Measurements from ENCODE around the gene CNTNAP1.

CNTNAP1 gene

DNA sequence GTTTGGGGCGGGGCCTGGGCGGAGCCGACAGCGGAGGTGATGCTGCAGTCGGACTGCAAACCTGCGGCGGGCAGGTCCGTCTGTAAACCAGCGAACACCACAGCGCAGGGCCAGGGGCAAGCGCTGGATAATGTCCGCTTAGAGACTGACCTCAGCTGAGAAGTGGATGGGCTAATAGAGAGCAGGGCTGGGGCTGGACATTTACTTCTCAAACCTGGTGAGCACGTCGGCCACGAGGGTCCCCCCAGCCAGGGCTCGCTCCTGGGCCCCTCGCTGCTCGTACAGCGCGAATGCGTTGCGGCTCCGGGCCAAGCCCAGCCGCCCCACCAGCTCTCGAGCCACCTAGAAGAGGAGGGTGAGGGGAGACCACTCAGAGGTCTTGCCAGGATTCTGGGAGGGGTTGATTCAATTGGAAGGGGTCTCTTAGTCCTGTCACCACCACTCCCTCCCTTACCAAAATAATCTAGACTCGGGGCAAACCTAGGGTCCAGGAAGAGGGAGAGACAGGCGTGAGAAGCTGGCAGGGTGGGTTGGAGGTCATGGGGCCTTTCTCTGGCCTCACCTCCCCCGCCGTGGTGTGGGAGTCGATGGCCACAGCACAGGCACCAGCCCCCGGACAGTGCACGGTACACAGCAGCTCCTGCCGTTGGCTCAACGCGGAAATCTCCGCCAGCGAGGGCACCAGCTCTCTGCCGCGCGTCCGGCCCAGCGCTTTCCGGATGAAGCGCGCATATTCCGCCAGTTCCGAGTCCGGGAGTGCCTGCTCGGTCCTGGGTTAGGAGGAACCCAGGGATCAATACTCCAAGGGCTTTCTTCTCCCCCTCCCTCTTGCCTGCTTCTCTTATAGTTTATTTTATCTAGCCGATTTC lies 11.3 kb upstream of the CNTNAP1 start:
- DNase-seq, result no peak

- DNase-seq, result peak; percentile 31 to 72 (median 65)
These were observed 10.3 kb upstream of the CNTNAP1 start for GRCh38 chr17:42672038-42672437.

DNA sequence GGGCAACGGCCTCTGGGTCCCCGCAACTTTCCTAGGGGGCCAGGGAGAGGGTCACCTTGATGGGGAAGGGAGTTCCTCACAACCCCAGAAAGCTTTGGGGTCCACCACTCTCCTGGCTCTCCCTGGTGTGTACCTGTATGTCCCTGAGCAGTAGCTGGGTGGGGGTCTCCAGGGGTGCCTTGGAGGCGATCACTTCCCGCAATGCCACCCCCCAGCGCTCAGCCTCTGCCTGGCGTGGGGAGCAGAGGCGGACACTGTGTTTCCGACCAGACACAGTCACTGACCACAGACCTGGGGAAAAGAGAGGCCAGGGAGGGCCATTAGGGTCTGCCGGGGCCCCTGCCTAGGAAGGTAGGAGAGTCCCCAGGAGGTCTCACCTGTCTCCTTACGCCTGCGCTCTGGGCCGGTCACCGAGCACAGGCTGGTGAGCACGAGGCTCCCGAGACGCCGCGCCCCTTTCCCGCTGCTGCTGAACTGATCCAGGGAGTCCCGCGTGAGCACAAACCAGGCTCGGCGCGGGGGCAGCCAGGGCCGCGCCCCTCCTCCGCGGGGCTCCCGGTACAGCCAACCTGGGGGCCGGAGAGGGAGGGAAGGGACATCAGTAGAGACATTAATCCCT lies 9.0 kb upstream of the CNTNAP1 start:
- DNase-seq, result peak in 1 of 3 experiments; percentile 7

DNA sequence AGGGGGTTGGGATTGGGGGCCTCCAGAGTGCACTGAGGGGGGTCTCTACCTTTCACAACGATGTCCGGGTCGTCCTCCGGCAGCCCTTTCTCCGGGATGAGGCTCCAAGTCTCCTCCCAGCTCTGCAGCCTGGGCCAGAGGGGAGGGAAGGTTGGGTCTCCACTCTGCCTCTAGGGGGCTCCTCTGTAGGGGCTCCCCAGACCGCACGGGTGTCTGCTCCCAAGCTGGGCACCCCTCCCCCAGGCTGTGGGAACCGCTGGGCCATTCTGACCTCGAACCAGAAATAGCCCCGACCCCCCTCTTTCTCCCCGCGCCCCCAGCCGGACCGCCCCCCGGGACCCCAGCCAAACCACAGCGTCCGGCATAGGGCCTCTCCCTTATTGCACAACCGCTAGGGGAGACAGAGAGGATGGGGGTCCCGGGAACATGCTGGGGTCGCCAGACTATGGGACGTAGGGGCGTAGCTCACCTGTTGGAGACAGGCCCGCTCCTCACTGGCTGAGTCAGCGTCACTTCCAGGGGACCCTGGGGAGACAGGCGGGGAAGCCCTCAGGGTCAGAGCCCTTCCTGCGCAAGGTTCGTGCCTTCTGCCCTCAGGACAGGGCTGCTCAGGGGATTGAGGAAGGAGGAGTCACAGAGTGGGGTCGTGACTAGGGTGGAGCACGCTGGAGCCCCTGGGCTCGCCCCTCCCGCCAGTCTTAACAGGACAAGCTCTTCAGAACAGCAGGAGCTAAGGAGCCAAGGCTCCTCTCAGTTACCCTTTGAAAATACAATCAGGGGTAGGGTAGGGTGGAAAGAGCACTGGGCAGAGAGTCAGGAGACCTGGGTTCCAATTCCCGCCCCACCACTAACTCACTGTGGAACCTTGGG lies 8.2 kb upstream of the CNTNAP1 start:
- peak in 1 of 3 experiments; percentile 18 for DNase-seq

DNA sequence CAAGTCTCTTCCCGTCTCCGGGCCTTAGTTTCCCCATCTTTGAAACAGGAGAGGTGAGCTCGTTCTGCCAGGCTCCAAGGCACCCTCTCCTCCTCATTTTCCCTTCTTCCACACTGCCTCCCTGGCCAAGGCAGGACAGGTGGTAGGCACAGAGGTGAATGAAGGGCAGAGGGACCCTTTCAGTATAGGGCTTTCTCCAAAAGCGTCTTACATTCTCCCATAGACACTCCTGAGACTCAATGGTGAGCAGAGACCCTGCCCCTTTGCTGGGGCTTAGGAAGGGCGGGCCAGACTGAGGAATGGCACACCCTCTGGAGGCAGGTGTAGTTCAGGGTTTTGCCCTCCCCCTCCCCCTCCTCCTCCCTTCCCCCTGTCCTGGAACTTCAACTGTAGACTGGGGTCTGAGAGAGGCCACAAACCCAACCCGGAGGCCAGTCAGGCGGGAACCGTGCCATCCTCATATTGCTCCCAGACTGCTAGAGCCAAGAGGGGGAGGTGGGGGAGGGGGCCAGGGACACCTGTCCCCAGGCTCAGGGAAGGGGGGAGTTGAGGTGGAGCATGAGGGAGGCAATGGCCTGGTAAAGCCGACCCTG lies 7.5 kb upstream of the CNTNAP1 start:
- DNase-seq, result peak; percentile 54 to 92 (median 91)

- DNase-seq, result peak; percentile 54 to 92 (median 91)
These were observed 6.9 kb upstream of the CNTNAP1 start for GRCh38 chr17:42675348-42675964.

GRCh38 chr17:42675965-42676423 lies 6.3 kb upstream of the CNTNAP1 start:
- DNase-seq, result peak in 2 of 3 experiments; percentile 6 to 75

- DNase-seq, result peak; percentile 43 to 85 (median 79)
These were observed 5.8 kb upstream of the CNTNAP1 start, which contains the start of gene PLEKHH3 for GRCh38 chr17:42676424-42677011. PLEKHH3 (minus strand) TSS chr17:42676994; CDS start chr17:42676563, 431 bp downstream.

DNA sequence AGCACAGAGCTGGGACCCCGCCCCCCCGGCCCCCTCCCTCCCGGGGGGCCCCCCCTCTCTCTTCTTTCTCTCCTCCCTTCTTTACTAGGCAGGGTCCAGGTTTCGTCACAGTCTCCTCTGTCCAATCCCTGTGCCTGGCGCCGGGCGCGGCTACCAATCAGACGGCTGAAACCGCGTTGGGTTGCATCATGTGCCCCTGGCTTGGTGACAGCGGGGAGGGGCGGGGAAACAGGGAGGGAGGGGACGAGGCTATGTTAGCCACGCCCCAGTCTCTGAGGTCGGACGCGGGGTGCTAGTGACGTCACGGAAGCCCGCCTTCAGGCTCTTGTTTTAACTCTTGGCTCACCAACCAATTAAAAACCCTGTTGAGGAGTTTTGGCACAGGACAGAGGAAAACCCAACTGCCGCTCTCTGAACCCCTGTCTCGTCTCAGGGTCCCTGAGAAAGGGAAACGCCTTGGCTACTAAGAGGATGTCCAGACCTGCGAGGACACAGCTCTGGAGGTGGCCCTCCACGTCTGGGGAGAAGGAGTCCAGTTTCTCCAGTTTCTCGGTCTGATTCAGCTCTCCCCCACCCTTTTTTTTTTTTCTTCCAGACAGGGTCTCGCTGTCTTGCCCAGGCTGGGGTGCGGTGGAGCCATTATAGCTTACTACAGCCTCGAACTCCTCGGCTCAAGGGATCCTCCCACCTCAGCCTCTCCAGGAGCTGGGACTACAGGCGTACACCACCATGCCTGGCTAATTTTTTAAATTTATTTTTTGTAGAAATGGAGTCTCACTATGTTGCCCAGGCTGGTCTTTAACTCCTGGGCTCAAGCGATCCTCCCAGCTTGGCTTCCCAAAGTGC lies 5.1 kb upstream of the CNTNAP1 start:
- DNase-seq, result peak; percentile 98 to 100 (median 99)

DNA sequence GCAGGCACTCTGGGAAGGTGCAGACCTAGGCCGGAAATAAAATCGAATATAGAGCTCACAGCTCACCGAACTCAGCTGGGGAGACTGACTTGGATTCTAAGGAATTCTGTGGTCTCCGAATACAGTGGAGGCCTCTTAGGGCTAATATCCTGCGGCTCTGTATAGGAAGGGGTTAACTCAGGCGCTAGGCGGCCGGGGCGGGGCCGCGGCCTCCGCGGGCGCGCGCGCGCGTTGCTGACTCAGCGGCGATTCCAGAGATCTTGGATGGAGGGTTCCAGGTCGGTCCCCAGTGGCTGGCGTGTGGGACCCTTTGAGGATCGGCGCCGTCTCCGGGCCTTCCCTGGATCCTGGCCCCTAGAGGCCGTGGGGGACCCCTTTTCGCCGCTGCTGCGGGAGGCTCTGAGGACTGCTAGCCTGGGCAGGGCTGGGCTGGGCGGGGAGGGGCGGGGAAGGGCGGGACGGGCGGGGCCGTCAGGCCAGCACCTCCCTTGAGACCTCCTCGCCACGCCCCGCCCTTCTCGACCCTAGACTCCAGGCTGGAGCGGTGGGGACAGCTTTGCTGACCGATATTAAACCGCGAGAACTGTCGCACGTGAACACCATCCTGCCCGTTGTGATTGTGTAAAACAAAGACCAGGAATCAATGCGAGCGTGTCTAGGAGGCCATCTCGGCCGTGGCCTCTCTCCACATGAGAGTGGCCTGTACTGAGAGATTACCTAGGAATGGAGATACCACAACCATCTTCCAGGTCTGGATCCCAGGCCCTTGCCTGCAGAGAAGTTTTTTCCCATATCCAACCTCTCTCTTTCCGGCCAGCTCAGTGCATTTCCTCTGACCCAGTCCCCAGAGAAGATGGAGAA lies 4.2 kb upstream of the CNTNAP1 start:
- peak; percentile 85 to 95 (median 94) for DNase-seq

GRCh38 chr17:42678951-42679491 lies 3.3 kb upstream of the CNTNAP1 start:
- peak; percentile 46 to 81 (median 72) for DNase-seq

- peak; percentile 81 to 93 (median 91) for DNase-seq
These were observed 2.6 kb upstream of the CNTNAP1 start for GRCh38 chr17:42679492-42680330.

DNA sequence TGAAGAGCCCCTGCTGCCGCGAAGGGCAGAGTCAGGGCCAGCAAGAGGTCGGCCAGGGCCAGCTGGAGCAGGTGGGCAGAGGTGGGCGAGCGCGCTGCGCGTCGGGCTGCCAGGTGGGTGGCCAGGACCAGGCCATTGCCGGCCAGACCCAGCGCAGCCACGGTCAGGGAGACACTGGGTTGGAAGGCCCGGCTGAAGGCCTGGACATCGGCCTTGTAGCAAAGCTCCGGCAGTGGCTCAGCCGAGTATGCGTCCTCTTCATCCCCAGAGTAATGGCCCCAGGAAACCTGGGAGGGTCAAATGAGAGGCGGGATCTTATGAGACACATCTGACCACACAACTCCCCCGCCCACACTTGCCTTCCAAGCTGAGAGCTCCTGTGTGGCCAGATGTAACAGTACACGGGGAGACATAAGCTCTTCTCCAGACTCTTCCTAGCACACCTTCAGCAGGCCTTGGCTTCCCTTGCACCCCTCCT lies 2.0 kb upstream of the CNTNAP1 start:
- peak in 1 of 3 experiments; percentile 76 for DNase-seq

DNA sequence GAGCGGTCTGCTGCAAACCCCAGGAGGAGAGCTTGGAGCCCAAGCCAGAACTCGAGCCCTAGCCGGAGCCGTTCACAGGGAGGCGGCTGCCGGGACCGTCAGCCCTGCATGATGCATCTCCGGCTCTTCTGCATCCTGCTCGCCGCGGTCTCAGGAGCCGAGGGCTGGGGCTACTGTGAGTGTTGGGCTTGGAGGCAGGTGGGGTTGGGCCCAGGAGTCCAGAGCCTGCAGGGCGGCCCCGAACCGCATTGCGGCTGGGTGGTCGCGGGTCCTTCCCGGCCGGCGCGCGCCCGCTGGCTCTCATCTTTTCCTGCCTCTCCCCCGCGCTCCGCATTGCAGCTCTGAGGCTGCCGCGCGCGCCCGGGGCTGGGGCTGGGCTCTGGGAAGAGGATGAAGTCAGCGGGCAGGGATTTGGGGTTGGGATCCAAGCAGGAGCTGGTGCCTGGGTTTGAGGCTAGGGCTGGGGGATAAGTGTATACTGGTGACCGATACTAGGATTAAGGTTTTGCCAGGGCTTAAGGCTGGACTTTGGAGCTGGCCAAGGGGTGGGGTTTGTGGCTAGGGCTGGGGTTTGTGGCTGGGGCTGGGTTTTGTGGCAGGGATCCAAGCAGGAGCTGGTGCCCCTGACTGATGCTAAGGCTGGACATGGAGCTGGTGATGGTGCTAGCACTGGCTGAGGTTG lies 532 bp downstream of the CNTNAP1 start:
- peak; percentile 49 to 79 (median 79) for DNase-seq

DNA sequence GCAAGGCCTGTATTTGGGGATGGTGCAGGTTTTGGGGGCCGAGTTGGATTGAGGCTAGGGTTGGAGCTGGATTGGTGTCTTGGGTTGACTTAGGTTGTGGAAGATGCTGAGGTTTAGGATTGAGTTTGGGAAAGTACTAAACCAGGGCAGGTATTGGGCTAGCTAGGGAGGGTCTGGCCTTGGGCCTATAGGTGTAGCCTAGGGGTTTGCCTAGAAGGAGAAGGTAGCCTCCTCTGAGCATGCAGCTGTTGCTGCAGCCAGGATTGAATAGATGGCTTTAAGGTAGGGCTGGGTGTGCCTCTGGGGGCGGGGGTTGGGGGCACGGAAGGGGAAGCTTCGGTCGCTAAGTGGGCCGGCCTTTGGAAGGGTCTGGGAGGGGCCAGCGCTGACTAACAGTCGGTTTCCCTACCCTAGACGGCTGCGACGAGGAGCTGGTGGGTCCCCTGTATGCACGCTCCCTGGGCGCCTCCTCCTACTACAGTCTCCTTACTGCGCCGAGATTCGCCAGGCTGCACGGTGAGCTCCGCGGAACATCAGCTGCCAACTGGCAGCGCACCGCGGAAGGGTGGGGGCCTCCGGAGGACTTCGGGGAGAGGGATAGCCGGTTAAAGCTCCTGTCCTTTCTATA lies 1.2 kb downstream of the CNTNAP1 start:
- DNase-seq, result no peak

DNA sequence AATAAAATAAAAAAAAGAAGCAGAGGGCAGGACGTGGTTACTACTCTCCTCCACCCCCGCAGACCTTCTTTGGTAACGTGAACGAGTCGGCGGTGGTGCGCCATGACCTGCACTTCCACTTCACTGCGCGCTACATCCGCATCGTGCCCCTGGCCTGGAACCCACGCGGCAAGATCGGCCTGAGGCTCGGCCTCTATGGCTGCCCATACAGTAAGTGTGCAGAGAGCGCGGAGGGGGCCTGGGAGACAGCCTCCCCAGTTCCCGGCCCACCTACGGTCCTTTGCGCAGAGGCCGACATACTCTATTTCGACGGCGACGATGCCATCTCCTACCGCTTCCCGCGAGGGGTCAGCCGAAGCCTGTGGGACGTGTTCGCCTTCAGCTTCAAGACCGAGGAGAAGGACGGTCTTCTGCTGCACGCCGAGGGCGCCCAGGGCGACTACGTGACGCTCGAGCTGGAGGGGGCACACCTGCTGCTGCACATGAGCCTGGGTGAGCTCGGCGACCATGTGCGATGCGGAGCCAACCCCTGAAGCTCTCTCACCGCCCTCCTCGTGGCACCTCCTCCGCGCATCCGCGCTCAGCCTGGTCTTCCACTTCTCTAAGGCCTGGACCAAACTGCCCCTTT lies 2.7 kb downstream of the CNTNAP1 start:
- no peak for DNase-seq

DNA sequence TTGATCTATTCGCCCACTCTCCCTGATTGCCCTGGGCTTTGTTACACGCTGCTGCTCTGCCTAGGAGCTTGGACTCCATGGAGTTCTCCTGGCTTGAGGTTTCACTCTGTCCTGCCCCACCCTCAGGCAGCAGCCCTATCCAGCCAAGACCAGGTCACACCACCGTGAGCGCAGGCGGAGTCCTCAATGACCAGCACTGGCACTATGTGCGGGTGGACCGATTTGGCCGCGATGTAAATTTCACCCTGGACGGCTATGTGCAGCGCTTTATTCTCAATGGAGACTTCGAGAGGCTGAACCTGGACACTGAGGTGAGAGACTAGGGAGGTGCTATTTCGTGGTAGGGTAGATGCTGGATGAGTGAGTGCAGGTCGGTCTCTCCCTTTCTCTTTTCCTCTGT lies 3.5 kb downstream of the CNTNAP1 start:
- no peak for DNase-seq
